ENCODE results near the gene C1RL. TPM values are rescaled to one million over a fixed set of nuclear protein-coding genes. Genes with fewer than 3 reads are reported as not detected.

The C1RL gene
- total RNA-seq, 1 donor from 2014 or later: 26.6 TPM

- no peaks in the 10 kb centered on the region for H3K27me3 ChIP-seq (ENCODE audit: control insufficient read depth, insufficient read depth, low read length)
- DNase-seq (ENCODE audit: low read depth): no peak
- no peak for TF ChIP-seq CTCF (IDR thresholded peaks at IDR 0.05; ENCODE audit: insufficient read depth, low read length, poor library complexity, severe bottlenecking)
- no peaks in the 10 kb centered on the region for H3K36me3 ChIP-seq (ENCODE audit: control insufficient read depth, insufficient read depth, low read length)
- no peak overlapping the region for H3K4me3 ChIP-seq (ENCODE audit: low read depth, low read length)
Observed at GRCh38 chr12:7134396-7135166, 25.6 kb upstream of the C1RL start.

- Histone ChIP-seq H3K27me3 (ENCODE audit: control insufficient read depth, insufficient read depth, low read length) (no peaks in the 10 kb centered on the region), H3K4me3 (ENCODE audit: low read depth, low read length) (peak overlapping the region; percentile 71), H3K36me3 (ENCODE audit: control insufficient read depth, insufficient read depth, low read length) (no peaks in the 10 kb centered on the region)
- no peak for DNase-seq (ENCODE audit: low read depth)
- TF ChIP-seq CTCF (IDR thresholded peaks at IDR 0.05; ENCODE audit: insufficient read depth, low read length, poor library complexity, severe bottlenecking): no peak
Observed at GRCh38 chr12:7131502-7131866, 22.5 kb upstream of the C1RL start.

GRCh38 chr12:7130701-7131501 lies 21.9 kb upstream of the C1RL start:
- peak overlapping the region; percentile 71 for H3K4me3 ChIP-seq (ENCODE audit: low read depth, low read length)
- H3K36me3 ChIP-seq (ENCODE audit: control insufficient read depth, insufficient read depth, low read length): no peaks in the 10 kb centered on the region
- no peaks in the 10 kb centered on the region for H3K27me3 ChIP-seq (ENCODE audit: control insufficient read depth, insufficient read depth, low read length)
- no peak for DNase-seq (ENCODE audit: low read depth)
- peak; percentile 14 for TF ChIP-seq CTCF (IDR thresholded peaks at IDR 0.05; ENCODE audit: insufficient read depth, low read length, poor library complexity, severe bottlenecking)

- DNase-seq (ENCODE audit: low read depth): no peak
- Histone ChIP-seq H3K36me3 (ENCODE audit: control insufficient read depth, insufficient read depth, low read length) (no peaks in the 10 kb centered on the region), H3K4me3 (ENCODE audit: low read depth, low read length) (peak within 1 kb of the TSS; percentile 71), H3K27me3 (ENCODE audit: control insufficient read depth, insufficient read depth, low read length) (no peaks in the 10 kb centered on the region)
- TF ChIP-seq CTCF (IDR thresholded peaks at IDR 0.05; ENCODE audit: insufficient read depth, low read length, poor library complexity, severe bottlenecking): no peak
Observed at GRCh38 chr12:7129872-7130691, 21.1 kb upstream of the C1RL start, which contains the start of gene CLSTN3. TSS of gene CLSTN3 (plus strand) at chr12:7130371. CDS start at chr12:7130649, 278 bp downstream.

- no peak for DNase-seq (ENCODE audit: low read depth)
- Histone ChIP-seq H3K4me3 (ENCODE audit: low read depth, low read length) (peak overlapping the region; percentile 71), H3K36me3 (ENCODE audit: control insufficient read depth, insufficient read depth, low read length) (no peaks in the 10 kb centered on the region), H3K27me3 (ENCODE audit: control insufficient read depth, insufficient read depth, low read length) (no peaks in the 10 kb centered on the region)
- TF ChIP-seq CTCF (IDR thresholded peaks at IDR 0.05; ENCODE audit: insufficient read depth, low read length, poor library complexity, severe bottlenecking): no peak
Observed at GRCh38 chr12:7129287-7129871, 20.4 kb upstream of the C1RL start.
